AML-193 (cell line): ENCODE measurements around the gene KIDINS220.

ENCODE experiments used
- DNase-seq, 2 experiments: peaks; one replicate each; lab custom pipeline; 2025; lab: John Stamatoyannopoulos, UW

The KIDINS220 gene

GRCh38 chr2:8851811-8852560, 14.6 kb upstream of the KIDINS220 start:
- DNase-seq = no peak

DNA sequence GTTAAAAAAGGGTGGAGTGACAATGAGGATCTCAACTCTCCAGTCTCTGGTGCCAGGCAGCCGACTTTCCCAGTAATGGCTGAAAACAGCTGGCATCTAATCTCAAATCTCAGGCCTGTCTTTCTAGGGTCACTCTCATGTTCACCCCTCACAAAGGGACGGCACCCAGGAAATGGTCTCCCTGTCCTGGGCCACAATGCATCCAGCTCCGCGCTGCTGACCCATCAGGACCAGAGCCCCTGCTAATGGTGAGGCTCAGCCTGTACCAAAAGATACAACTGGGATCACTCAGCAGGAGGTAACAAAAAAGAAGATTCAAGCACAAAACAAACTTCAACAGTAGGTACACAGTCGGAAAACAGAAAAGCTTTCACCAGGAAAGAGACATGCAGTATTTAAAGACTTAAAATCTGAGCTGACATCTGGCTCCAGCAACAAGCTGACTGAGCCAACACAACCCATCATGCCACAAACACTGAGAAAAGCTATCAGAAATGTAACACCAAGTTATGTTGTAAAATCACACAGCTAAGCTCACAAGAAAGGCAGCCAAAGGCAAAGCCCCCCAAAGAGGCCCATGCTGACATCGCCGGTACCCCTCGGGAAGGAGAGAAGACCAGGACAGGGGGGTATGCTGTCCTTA, 13.6 kb upstream of the KIDINS220 start:
- DNase-seq = no peak

DNA sequence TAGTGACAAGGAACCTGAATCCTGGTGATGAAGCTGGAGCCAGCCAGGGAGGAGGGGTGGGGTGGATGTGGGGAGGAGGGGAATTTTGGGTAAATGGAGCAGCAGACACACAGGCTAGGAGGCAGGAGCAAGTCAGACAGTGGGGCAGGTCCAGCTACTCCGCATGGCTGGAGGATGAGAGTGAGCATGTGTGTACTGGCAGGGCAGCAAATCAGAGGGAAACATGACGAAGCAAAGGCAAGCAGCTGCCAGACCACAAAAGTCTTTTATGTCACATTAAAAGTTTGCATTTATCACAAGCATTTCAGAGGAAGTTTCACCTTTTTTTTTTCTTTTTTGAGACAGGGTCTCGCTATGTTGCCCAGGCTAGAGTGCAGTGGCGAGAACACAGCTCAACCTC, 11.9 kb upstream of the KIDINS220 start:
- no peak for DNase-seq

DNA sequence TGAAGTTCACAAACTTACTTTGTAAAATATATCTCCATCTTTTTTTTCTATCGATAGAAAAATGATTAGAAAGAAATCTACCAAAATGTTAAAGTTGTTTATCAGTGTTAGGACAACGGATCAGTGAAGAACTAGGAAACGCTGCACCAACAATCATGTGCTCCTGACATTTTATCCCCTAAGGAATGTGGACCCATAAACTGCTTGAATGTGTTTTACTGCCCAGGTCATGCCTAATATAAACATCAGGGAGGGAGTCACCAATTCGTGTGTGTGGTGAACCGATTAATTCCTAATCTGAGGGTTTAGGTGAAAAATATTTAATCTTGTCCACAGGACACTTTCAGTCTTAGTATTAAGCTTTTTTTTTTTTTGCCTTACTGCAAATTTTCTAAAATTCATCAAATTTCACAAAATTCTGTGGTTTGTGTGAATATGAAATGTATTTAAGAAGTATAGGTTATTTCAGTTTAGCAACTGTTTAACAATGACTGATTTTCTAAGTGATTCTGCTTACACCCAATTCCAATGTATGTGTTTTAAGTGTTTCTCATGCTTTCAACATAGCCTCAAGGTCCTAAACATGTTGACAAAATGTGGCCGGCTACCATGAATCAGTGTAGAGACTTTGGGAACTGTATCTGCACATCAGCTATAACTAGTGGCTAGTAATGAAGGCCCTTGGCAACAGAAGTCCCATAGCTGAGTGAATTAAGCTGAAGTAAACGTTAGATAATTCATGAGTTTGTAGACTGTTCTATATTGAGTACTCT, 11.1 kb upstream of the KIDINS220 start:
- DNase-seq = no peak

DNA sequence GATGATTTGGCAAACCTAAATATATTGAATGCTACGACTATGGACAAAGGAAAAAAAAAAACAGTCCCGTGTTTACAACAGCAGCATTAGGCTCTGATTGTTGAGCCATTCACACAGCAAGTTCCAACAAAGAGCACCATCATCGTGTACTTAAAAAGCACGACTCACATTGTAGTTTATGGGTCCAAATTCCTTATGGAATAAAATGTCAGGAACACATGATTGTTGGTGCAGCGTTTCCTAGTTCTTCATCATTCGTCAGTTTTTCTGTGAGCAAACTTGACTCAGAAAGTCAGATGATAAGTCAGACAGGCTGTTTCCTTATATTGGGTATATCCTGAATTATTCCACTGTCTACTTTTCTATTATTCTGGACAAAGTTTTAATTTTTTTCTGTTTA, 10.0 kb upstream of the KIDINS220 start:
- no peak for DNase-seq

- DNase-seq = no peak
These were observed 4.5 kb upstream of the KIDINS220 start for GRCh38 chr2:8841932-8842331.

DNA sequence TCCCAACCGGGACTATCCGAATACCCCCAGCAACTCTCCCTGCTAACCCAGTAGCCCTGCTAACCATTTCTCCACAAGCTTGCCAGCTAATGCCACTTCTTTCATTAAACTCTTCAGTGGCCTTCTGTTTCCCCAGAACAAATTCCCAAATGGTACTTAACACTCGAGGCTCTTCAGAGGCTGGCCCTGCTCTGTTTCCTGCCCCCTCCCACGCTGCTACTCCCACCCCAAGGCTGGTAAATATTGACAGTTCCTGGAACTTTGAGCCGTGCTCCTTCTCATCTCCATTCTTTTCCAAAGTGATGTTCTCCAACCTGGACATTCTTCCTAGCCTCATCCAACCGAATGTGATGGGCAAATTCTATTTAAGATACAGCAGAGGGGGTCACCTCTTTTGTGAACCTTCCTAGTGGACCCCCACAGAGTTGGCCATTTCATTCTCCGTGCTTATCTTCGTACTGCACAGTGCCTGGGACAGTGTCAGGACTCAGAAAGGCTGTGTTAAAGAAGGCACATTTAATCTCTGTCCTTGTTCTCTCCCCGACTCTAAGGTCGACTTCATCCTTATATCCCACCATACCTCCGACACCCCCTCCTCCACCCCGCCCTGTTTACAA, 3.2 kb upstream of the KIDINS220 start:
- no peak for DNase-seq

- no peak for DNase-seq
These were observed 2.0 kb upstream of the KIDINS220 start for GRCh38 chr2:8839189-8839965.

- no peak for DNase-seq
These were observed 355 bp upstream of the KIDINS220 start for GRCh38 chr2:8837795-8838140.

GRCh38 chr2:8835279-8835678, 2.1 kb downstream of the KIDINS220 start:
- no peak for DNase-seq

DNA sequence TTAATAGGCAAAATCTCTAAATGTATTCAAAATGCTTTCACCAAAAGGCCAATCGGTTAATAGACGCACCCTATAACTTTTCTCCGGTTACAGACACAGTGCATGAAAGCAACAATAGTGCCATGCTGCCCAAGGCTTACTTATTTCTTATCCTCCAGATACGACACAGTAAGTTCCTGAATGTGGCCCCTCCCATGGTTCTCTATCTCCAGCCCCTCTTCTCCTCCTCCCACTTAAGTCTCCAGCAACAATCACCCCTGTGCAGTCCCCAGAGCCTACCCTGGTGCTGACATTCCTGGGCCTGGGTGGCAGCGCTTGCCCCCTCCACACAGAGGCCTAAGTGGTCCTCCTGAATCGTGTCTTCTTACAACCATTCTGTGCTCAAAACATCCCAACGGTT, 3.6 kb downstream of the KIDINS220 start:
- DNase-seq = no peak

DNA sequence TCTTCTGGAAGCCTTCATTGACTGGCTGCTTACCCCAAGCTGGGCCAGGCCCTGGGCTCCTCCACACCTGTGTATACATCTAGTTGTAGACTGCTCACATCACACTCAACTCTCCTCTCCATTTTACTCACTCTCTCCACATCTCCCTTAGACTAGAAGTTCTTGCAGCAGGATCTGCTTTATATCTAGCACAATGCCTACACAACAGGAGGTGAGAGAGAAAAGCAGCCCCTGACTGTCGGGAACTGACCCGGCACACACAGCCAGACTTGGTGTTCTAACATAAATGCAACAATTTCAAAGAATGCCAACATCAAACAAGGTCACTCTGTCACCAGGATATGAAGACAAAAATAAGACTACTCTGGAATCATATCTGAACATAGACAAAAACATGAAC, 5.9 kb downstream of the KIDINS220 start:
- DNase-seq = no peak

DNA sequence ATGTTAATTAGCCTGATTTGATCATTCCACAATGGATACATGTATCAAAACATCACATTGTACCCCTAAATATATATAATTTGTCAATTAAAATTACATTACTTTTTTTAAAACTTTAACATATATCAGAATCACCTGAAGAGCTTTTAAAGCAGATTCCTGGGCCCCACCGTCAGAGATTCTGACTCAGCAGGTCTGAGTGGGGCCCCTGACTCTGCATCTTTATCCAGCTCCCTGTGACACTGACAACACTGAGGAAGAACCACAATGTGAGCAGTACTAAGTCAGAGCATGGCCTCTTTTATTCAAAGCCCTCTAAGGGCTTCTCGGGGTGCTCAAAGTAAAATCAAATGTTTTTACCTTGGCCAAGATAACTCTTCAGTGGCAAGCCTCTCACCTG, 9.7 kb downstream of the KIDINS220 start:
- DNase-seq = no peak

- peak; percentile 43 to 48 for DNase-seq
These were observed 15.2 kb downstream of the KIDINS220 start for GRCh38 chr2:8822218-8822617.

DNA sequence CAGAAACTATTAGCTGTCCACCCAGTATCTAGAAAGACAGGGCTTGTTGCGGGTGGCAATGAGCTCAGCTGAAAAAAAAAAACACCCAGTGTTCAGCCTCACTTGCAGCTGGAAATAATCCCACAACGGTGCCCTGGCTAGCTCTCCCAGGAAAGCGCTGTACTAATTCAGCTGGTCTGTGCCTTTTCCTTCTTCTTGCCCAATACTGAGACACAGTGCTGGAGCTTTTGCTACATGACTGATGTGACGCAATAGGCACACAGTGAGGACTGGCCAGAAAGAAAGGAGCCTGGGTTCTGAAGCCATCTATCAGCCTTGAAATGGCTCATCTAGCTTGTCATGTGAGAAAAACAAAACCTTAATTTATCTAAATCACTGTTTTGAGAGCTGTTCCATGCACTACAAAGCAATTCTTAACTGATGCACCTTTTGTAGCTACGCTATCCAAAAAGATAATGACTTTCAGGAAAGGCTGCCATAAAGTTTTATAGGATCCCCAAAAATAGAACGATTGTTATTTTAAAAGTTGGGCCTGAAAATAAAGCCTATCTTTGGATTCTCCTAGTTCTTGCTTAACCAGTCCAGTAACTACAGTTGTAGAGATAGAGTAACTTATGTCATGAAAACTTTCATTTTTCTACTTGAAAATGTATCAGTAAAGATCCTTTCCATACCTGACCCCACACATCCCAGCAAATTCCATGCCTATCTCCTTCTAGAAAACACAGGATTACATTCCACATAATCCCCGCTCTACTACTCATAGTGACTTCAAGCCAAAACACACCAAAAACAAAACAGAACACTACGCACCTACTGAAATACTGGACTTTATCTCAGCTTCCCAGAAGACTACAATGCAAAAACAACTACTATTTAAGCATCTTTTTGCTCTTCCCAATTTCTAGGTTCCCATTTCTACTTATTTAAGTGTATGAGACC, 15.9 kb downstream of the KIDINS220 start:
- peak; percentile 75 for DNase-seq

DNA sequence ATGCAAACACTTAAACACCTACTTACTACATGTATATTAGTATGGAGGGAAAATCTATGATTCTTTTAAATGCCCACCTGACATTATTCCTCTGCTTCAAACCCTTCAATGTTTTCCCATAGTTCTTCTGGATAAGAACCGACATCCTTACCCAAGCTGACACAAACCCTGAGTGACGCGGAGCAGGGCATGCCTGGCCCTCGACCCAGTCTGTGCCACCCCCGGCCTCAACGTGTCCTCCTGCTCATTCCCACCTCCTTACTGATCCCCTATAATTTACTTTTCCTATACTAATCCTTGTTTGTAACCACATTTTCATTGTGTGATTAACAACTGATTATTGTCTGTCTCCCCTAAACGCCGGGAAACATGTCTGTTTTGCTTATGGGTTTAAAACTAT, 17.5 kb downstream of the KIDINS220 start:
- no peak for DNase-seq

DNA sequence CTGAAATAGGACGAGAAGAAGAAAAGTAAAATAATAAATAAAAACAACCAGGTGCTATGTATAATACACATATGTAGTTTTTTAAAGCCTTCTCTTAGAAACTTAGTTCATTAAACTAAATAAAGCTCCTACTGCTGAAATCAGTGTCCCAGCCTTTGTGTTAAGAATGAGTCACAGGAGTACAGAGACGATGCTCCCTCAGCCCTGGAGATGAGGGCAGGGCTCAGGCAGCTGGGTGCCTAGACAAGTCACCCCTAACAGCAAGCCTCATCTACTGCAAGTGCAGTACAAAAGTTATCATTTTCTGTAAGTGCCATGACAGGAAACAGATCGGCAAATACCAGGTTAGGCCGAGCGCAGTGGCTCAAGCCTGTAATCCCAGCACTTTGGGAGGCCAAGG, 18.2 kb downstream of the KIDINS220 start:
- DNase-seq = no peak

DNA sequence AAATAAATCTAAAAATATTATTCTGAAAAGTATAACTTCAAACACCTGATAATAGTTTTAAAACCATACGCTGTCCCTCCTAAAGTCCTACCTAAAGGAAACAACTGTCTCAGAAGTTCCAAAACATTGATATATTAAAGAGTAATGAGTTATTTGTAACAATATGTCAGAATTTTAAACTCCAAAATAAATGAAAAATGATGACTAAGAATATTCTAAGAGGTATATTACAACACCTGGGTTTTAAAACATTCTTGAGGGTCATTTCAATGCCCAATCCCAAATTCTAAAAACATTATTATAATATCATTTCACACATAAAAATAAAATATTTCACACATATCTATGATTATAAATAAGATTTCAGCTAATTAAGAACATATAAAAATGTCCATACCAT, 20.2 kb downstream of the KIDINS220 start:
- DNase-seq = no peak

- no peak for DNase-seq
These were observed 30.3 kb downstream of the KIDINS220 start for GRCh38 chr2:8806885-8807704.
